Trophoblast cell (in vitro differentiated cells and primary cell): ENCODE measurements around the gene SLC27A1.
A peak's percentile ranks its signal among the peaks of the same experiment; 100 is the strongest.

ENCODE experiments used
- DNase-seq, 2 donors: peaks; one replicate each; pipeline ENCODE4 v3.0.0-alpha.2; 2016
- H2AFZ ChIP-seq: 2 replicates; pipeline ENCODE4 v1.6.1; 2013; ENCODE audit warnings: low read length, moderate library complexity, mild to moderate bottlenecking; ENCODE audit not compliant: insufficient read depth, poor library complexity
- H2AK5ac ChIP-seq: 2 replicates; pipeline ENCODE4 v1.6.1; 2013; ENCODE audit warnings: mild to moderate bottlenecking, low read length
- H2BK120ac ChIP-seq: 2 replicates; pipeline ENCODE4 v1.6.1; 2013; ENCODE audit warnings: low read length, mild to moderate bottlenecking, moderate library complexity; ENCODE audit not compliant: insufficient read depth, poor library complexity
- H2BK12ac ChIP-seq: 2 replicates; pipeline ENCODE4 v1.6.1; 2013; ENCODE audit warnings: mild to moderate bottlenecking, low read length, moderate library complexity
- H2BK5ac ChIP-seq: 2 replicates; pipeline ENCODE4 v1.6.1; 2013; ENCODE audit warnings: low read length, low read depth, moderate library complexity, mild to moderate bottlenecking; ENCODE audit not compliant: poor library complexity
- H3K14ac ChIP-seq: 2 replicates; pipeline ENCODE4 v1.6.1; 2013; ENCODE audit warnings: mild to moderate bottlenecking, low read length
- H3K18ac ChIP-seq: 2 replicates; pipeline ENCODE4 v1.6.1; 2013; ENCODE audit warnings: mild to moderate bottlenecking, low read length
- H3K23ac ChIP-seq: 2 replicates; pipeline ENCODE4 v1.6.1; 2013; ENCODE audit warnings: low read length
- H3K27ac ChIP-seq: 2 replicates; pipeline ENCODE4 v1.5.1; 2013; ENCODE audit warnings: low read depth, mild to moderate bottlenecking, inconsistent platforms, low read length, moderate library complexity
- H3K27me3 ChIP-seq: 2 replicates; pipeline ENCODE4 v1.6.1; 2013; ENCODE audit warnings: inconsistent platforms, mild to moderate bottlenecking, low read length, moderate library complexity; ENCODE audit not compliant: insufficient read depth
- H3K36me3 ChIP-seq, 2 experiments: 1 replicate in 1 of 2; 2 replicates in 1 of 2; pipeline ENCODE4 v1.6.1; 2013; ENCODE audit warnings: low read length in 2 of 2, mild to moderate bottlenecking in 2 of 2, moderate library complexity in 1 of 2; ENCODE audit not compliant: insufficient read depth in 2 of 2, control insufficient read depth in 1 of 2
- H3K4ac ChIP-seq: 2 replicates; pipeline ENCODE4 v1.6.1; 2013; ENCODE audit warnings: low read depth, mild to moderate bottlenecking, low read length, moderate library complexity
- H3K4me1 ChIP-seq, 2 experiments: 1 replicate in 1 of 2; 2 replicates in 1 of 2; pipeline ENCODE4 v1.6.1; 2013; ENCODE audit warnings: low read length in 2 of 2, mild to moderate bottlenecking in 2 of 2, moderate library complexity in 1 of 2; ENCODE audit not compliant: insufficient read depth in 2 of 2, control insufficient read depth in 1 of 2
- H3K4me2 ChIP-seq: 2 replicates; pipeline ENCODE4 v1.6.1; 2013; ENCODE audit warnings: inconsistent platforms, mild to moderate bottlenecking, low read length, moderate library complexity
- H3K4me3 ChIP-seq: 2 replicates; pipeline ENCODE4 v1.5.1; 2013; ENCODE audit warnings: mild to moderate bottlenecking, low read depth, low read length, inconsistent platforms
- H3K79me1 ChIP-seq: one replicate; pipeline ENCODE4 v1.6.1; 2013; ENCODE audit warnings: low read length
- H3K79me2 ChIP-seq: 2 replicates; pipeline ENCODE4 v1.6.1; 2013; ENCODE audit warnings: low read length, mild to moderate bottlenecking; ENCODE audit not compliant: control insufficient read depth, insufficient read depth, poor library complexity
- H3K9ac ChIP-seq: 2 replicates; pipeline ENCODE4 v1.6.1; 2013; ENCODE audit warnings: mild to moderate bottlenecking, low read length
- H3K9me3 ChIP-seq: 2 replicates; pipeline ENCODE4 v1.6.1; 2013; ENCODE audit warnings: low read depth, mild to moderate bottlenecking, control low read depth, inconsistent platforms, low read length; ENCODE audit not compliant: insufficient read depth
- H4K12ac ChIP-seq: 2 replicates; pipeline ENCODE4 v1.6.1; 2013; ENCODE audit warnings: low read depth, mild to moderate bottlenecking, low read length, moderate library complexity
- H4K8ac ChIP-seq: 2 replicates; pipeline ENCODE4 v1.6.1; 2013; ENCODE audit warnings: low read depth, mild to moderate bottlenecking, low read length, moderate library complexity
- H4K91ac ChIP-seq: one replicate; pipeline ENCODE4 v1.6.1; 2013; ENCODE audit warnings: low read depth, mild to moderate bottlenecking, low read length, moderate library complexity
- WGBS: extraction: QIAGEN DNeasy Blood & Tissue Kit; methylation state at CpG from one replicate; pipeline ENCODE4 v1.1.7; 2013; ENCODE audit warnings: missing lambda C conversion rate; ENCODE audit not compliant: insufficient read length, insufficient coverage; ENCODE audit errors: extremely low coverage; 5-methylcytosine and 5-hydroxymethylcytosine counted together

SLC27A1 gene

GRCh38 chr19:17491287-17491686, 21.0 kb downstream of the SLC27A1 start:
- Histone ChIP-seq H4K8ac (no peak overlapping the region), H3K79me1 (no peaks in the 10 kb centered on the region), H3K4ac (no peak overlapping the region), H4K12ac (no peak overlapping the region), H2BK12ac (no peak overlapping the region), H2BK5ac (no peak overlapping the region), H3K27me3 (no peaks in the 10 kb centered on the region), H3K79me2 (no peaks in the 10 kb centered on the region), H4K91ac (no peak overlapping the region), H3K27ac (no peak overlapping the region), H2BK120ac (no peak overlapping the region), H3K4me1 (peaks cover 10 to 11% of the 10 kb centered on the region in 2 experiments), H3K18ac (no peak overlapping the region), H3K23ac (no peak overlapping the region), H3K4me2 (no peak overlapping the region), H3K36me3 (no peaks in the 10 kb centered on the region), H3K4me3 (no peak overlapping the region), H3K9ac (no peak overlapping the region), H3K14ac (no peak overlapping the region), H2AFZ (no peak overlapping the region), H2AK5ac (no peak overlapping the region), H3K9me3 (peaks cover 2% of the 10 kb centered on the region)
- WGBS, result no CpG with 5 or more reads among the region's 5 CpGs
- DNase-seq, result peak; percentile 75 to 93

GRCh38 chr19:17495639-17496296, 25.4 kb downstream of the SLC27A1 start:
- Histone ChIP-seq H3K4me1 (peaks cover 14 to 16% of the 10 kb centered on the region in 2 experiments), H3K79me2 (no peaks in the 10 kb centered on the region), H2AK5ac (no peak overlapping the region), H2BK5ac (no peak overlapping the region), H3K9me3 (peaks cover 2% of the 10 kb centered on the region), H4K12ac (no peak overlapping the region), H2BK12ac (no peak overlapping the region), H3K9ac (no peak overlapping the region), H4K91ac (no peak overlapping the region), H3K23ac (no peak overlapping the region), H3K18ac (no peak overlapping the region), H2AFZ (no peak overlapping the region), H3K79me1 (no peaks in the 10 kb centered on the region), H4K8ac (no peak overlapping the region), H3K27me3 (no peaks in the 10 kb centered on the region), H3K27ac (no peak overlapping the region), H2BK120ac (no peak overlapping the region), H3K36me3 (peaks cover 0 to 6% of the 10 kb centered on the region in 2 experiments), H3K4ac (no peak overlapping the region), H3K4me2 (no peak overlapping the region), H3K14ac (no peak overlapping the region), H3K4me3 (no peak overlapping the region)
- no peak for DNase-seq
- no CpG with 5 or more reads among the region's 9 CpGs for WGBS

GRCh38 chr19:17496337-17496997, 26.1 kb downstream of the SLC27A1 start:
- Histone ChIP-seq H2BK120ac (no peak overlapping the region), H4K8ac (no peak overlapping the region), H3K18ac (no peak overlapping the region), H3K9me3 (peaks cover 2% of the 10 kb centered on the region), H3K4ac (no peak overlapping the region), H4K91ac (no peak overlapping the region), H2BK5ac (no peak overlapping the region), H3K27ac (no peak overlapping the region), H3K27me3 (no peaks in the 10 kb centered on the region), H2AK5ac (peak overlapping the region; percentile 24), H3K4me2 (no peak overlapping the region), H2BK12ac (peak overlapping the region; percentile 20), H2AFZ (no peak overlapping the region), H3K23ac (no peak overlapping the region), H3K14ac (no peak overlapping the region), H3K4me3 (no peak overlapping the region), H3K79me1 (no peaks in the 10 kb centered on the region), H3K36me3 (peaks cover 0 to 8% of the 10 kb centered on the region in 2 experiments), H4K12ac (no peak overlapping the region), H3K79me2 (no peaks in the 10 kb centered on the region), H3K4me1 (peaks cover 14 to 16% of the 10 kb centered on the region in 2 experiments), H3K9ac (no peak overlapping the region)
- no CpG with 5 or more reads among the region's 14 CpGs for WGBS
- peak; percentile 64 to 76 for DNase-seq

- H2BK12ac ChIP-seq, result no peak overlapping the region
- peak overlapping the region; percentile 18 for H3K9ac ChIP-seq
- H3K79me2 ChIP-seq, result no peaks in the 10 kb centered on the region
- peaks cover 14 to 16% of the 10 kb centered on the region in 2 experiments for H3K4me1 ChIP-seq
- WGBS, result no CpG with 5 or more reads among the region's 41 CpGs
- H4K12ac ChIP-seq, result no peak overlapping the region
- H3K4me3 ChIP-seq, result no peak overlapping the region
- H3K14ac ChIP-seq, result no peak overlapping the region
- H4K91ac ChIP-seq, result no peak overlapping the region
- no peak overlapping the region for H3K27ac ChIP-seq
- H2BK120ac ChIP-seq, result no peak overlapping the region
- H3K79me1 ChIP-seq, result no peaks in the 10 kb centered on the region
- H3K27me3 ChIP-seq, result no peaks in the 10 kb centered on the region
- no peak overlapping the region for H4K8ac ChIP-seq
- H3K36me3 ChIP-seq, result peaks cover 0 to 8% of the 10 kb centered on the region in 2 experiments
- no peak for DNase-seq
- no peak overlapping the region for H3K23ac ChIP-seq
- no peak overlapping the region for H2AFZ ChIP-seq
- no peak overlapping the region for H3K4ac ChIP-seq
- no peak overlapping the region for H2AK5ac ChIP-seq
- H2BK5ac ChIP-seq, result no peak overlapping the region
- no peak overlapping the region for H3K4me2 ChIP-seq
- H3K18ac ChIP-seq, result no peak overlapping the region
- peaks cover 2% of the 10 kb centered on the region for H3K9me3 ChIP-seq
Observed at GRCh38 chr19:17497149-17497798, 26.9 kb downstream of the SLC27A1 start.
